NB4 (cell line): Measurements from ENCODE around the gene ANKRD13D.

Experiments
- CTCF ChIP-seq: IDR thresholded peaks from one replicate; pipeline ENCODE4 v1.5.1; 2012; ENCODE audit warnings: low read depth, low read length
- MYC ChIP-seq: IDR thresholded peaks from 2 replicates; pipeline ENCODE4 v1.6.1; 2011; ENCODE audit warnings: low read depth, low read length
- POLR2A ChIP-seq: IDR thresholded peaks from 2 replicates; pipeline ENCODE4 v1.6.1; 2011; ENCODE audit warnings: mild to moderate bottlenecking; ENCODE audit not compliant: insufficient read length; ENCODE audit errors: extremely low read depth

DNA sequence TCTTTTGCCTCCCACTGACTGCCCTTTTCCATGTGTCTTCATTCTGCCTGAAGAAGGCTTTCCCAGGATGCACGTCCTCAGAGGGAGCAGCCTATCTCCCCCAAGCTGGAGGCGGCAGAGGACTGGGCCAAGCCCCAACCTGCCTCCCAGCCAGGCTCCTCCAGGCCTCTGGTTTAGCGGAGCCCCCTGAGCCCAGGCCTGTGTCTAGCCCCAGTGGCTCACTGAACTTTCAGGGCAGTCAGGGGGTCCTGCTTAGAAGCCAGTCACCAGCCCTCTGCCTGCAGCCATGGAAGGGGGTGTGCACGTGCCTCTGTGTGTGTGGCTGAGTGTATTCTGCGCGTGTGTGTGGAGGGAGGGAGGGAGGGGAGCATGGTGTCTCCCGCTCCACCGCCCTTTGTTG lies 33.2 kb upstream of the ANKRD13D start:
- TF ChIP-seq CTCF, result no peak
- no peak for TF ChIP-seq POLR2A
- TF ChIP-seq MYC, result no peak
